Liver (tissue), 9 donors: ENCODE measurements around the gene LTK. TPM values are rescaled to one million over a fixed set of nuclear protein-coding genes. Genes with fewer than 3 reads are reported as not detected.

Experiments used
- DNase-seq: peaks from one replicate; pipeline ENCODE4 v3.0.0-alpha.2; 2017; ENCODE audit warnings: low spot score
- H3K27ac ChIP-seq, 2 donors: one replicate each; pipeline ENCODE4 v1.7.0; 2013; ENCODE audit warnings: inconsistent platforms in 2 of 2, low read length in 2 of 2, control low read depth in 1 of 2, low read depth in 1 of 2, mild to moderate bottlenecking in 1 of 2
- H3K27me3 ChIP-seq, 4 donors: one replicate each; pipeline versions ENCODE4 v1.6.1 to v1.7.0; 2013; ENCODE audit warnings: low read length in 3 of 4, inconsistent platforms in 1 of 4, mild to moderate bottlenecking in 1 of 4, moderate library complexity in 1 of 4; ENCODE audit not compliant: control insufficient read depth in 4 of 4, insufficient read depth in 4 of 4
- H3K36me3 ChIP-seq, 4 donors: one replicate each; pipeline versions ENCODE4 v1.6.1 to v1.7.0; 2013; ENCODE audit warnings: low read length in 3 of 4, mild to moderate bottlenecking in 3 of 4, low read depth in 1 of 4, moderate library complexity in 1 of 4; ENCODE audit not compliant: control insufficient read depth in 4 of 4, insufficient read depth in 3 of 4
- H3K4me1 ChIP-seq, 4 donors: one replicate each; pipeline versions ENCODE4 v1.6.1 to v1.7.0; 2013; ENCODE audit warnings: low read length in 3 of 4, mild to moderate bottlenecking in 3 of 4, moderate library complexity in 1 of 4; ENCODE audit not compliant: control insufficient read depth in 4 of 4, insufficient read depth in 4 of 4
- H3K4me3 ChIP-seq, 3 donors: one replicate each; pipeline versions ENCODE4 v1.6.1 to v1.7.0; 2013; ENCODE audit warnings: low read length in 3 of 3, control low read depth in 1 of 3, low read depth in 1 of 3, mild to moderate bottlenecking in 1 of 3
- H3K9ac ChIP-seq, 2 donors: one replicate each; pipeline ENCODE4 v1.7.0; 2013; ENCODE audit warnings: low read length in 2 of 2, mild to moderate bottlenecking in 2 of 2, moderate library complexity in 2 of 2, control low read depth in 1 of 2, low read depth in 1 of 2
- H3K9me3 ChIP-seq, 4 donors: one replicate each; pipeline versions ENCODE4 v1.6.1 to v1.7.0; 2013; ENCODE audit warnings: low read length in 3 of 4; ENCODE audit not compliant: control insufficient read depth in 4 of 4
- ATF3 ChIP-seq: IDR thresholded peaks from 2 replicates; pipeline ENCODE4 v1.6.1; 2016; ENCODE audit warnings: antibody characterized with exemption
- CTCF ChIP-seq: fragments of 150-350 bp; IDR thresholded peaks from 2 replicates; pipeline ENCODE4 v1.5.1; 2017; ENCODE audit warnings: improper control_type of control experiment, low read depth, low read length; ENCODE audit not compliant: missing input control
- EGR1 ChIP-seq, 2 donors: IDR thresholded peaks; 2 replicates each; pipeline ENCODE4 v1.6.1; 2016 to 2018; ENCODE audit warnings: antibody characterized with exemption in 2 of 2, low read depth in 2 of 2
- FOXA1 ChIP-seq: IDR thresholded peaks from 2 replicates; pipeline ENCODE4 v1.6.1; 2016; ENCODE audit warnings: antibody characterized with exemption
- FOXA2 ChIP-seq: IDR thresholded peaks from 2 replicates; pipeline ENCODE4 v1.6.1; 2016; ENCODE audit warnings: antibody characterized with exemption
- GABPA ChIP-seq, 2 donors: IDR thresholded peaks in 1 of 2; conservative IDR thresholded peaks in 1 of 2; 2 replicates each; pipeline ENCODE4 v1.6.1; 2016; ENCODE audit warnings: antibody characterized with exemption in 2 of 2, mild to moderate bottlenecking in 1 of 2, moderate library complexity in 1 of 2
- HNF4A ChIP-seq, 2 donors: conservative IDR thresholded peaks; 2 replicates each; pipeline ENCODE4 v1.6.1; 2016; ENCODE audit warnings: antibody characterized with exemption in 2 of 2, mild to moderate bottlenecking in 2 of 2
- HNF4G ChIP-seq: IDR thresholded peaks from 2 replicates; pipeline ENCODE4 v1.6.1; 2016; ENCODE audit warnings: antibody characterized with exemption
- JUND ChIP-seq, 2 donors: IDR thresholded peaks; 2 replicates each; pipeline ENCODE4 v1.6.1; 2016; ENCODE audit warnings: antibody characterized with exemption in 2 of 2
- MAX ChIP-seq: IDR thresholded peaks from 2 replicates; pipeline ENCODE4 v1.6.1; 2016; ENCODE audit warnings: antibody characterized with exemption
- NR2F2 ChIP-seq: IDR thresholded peaks from 2 replicates; pipeline ENCODE4 v1.6.1; 2016; ENCODE audit warnings: antibody characterized with exemption
- RAD21 ChIP-seq, 2 donors: IDR thresholded peaks; 2 replicates each; pipeline ENCODE4 v1.6.1; 2016; ENCODE audit warnings: antibody characterized with exemption in 2 of 2, mild to moderate bottlenecking in 2 of 2
- REST ChIP-seq: IDR thresholded peaks from 2 replicates; pipeline ENCODE4 v1.6.1; 2016; ENCODE audit warnings: antibody characterized with exemption, mild to moderate bottlenecking
- RXRA ChIP-seq, 2 donors: IDR thresholded peaks; 2 replicates each; pipeline ENCODE4 v1.6.1; 2017 to 2018; ENCODE audit warnings: antibody characterized with exemption in 2 of 2, mild to moderate bottlenecking in 1 of 2
- SP1 ChIP-seq: IDR thresholded peaks from 2 replicates; pipeline ENCODE4 v1.6.1; 2018; ENCODE audit warnings: antibody characterized with exemption, mild to moderate bottlenecking
- TAF1 ChIP-seq: conservative IDR thresholded peaks from 2 replicates; pipeline ENCODE4 v1.6.1; 2016; ENCODE audit warnings: antibody characterized with exemption, mild to moderate bottlenecking
- YY1 ChIP-seq: IDR thresholded peaks from 2 replicates; pipeline ENCODE4 v1.6.1; 2016; ENCODE audit warnings: antibody characterized with exemption, mild to moderate bottlenecking
- ZBTB33 ChIP-seq: IDR thresholded peaks from 2 replicates; pipeline ENCODE4 v1.6.1; 2016; ENCODE audit warnings: antibody characterized with exemption
- WGBS: extraction: QIAGEN DNeasy Blood & Tissue Kit; methylation state at CpG from one replicate; pipeline ENCODE4 v1.1.7; 2013; 5-methylcytosine and 5-hydroxymethylcytosine counted together
- polyA plus RNA-seq, 2 donors: library from polyadenylated mRNA; stranded (reverse) in 1 of 2; unstranded in 1 of 2; fragments of 200-250 nt in 1 of 2; fragments of >200 nt in 1 of 2; fragmentation: Nextera tagmentation in 1 of 2; extraction: Ambion mirVana in 1 of 2; gene quantifications; one replicate each; pipeline versions ENCODE4 v1.2.1 to v1.2.3, GENCODE V29; 2013 to 2015
- total RNA-seq, 2 donors: library from RNA; depleted of rRNA; stranded (reverse); fragments of >200 nt; gene quantifications; one replicate each; pipeline ENCODE4 v1.2.3, GENCODE V29; 2014
- donor health status: healthy.
- donor health status: healthy.
- donor health status: healthy.
- donor health status: healthy.
- donor health status: healthy.

The LTK gene
- total and polyA plus RNA-seq, 4 donors, result 0.86 to 3.0 (median 2.0) TPM

- WGBS, result 91% methylated on average over 9 of the region's 9 CpGs
- DNase-seq, result no peak
- TF ChIP-seq ZBTB33 (no peak), FOXA2 (no peak), YY1 (no peak), TAF1 (no peak), FOXA1 (no peak), HNF4G (no peak), SP1 (no peak), ATF3 (no peak), CTCF (no peak), REST (no peak), MAX (no peak), NR2F2 (no peak), HNF4A (conservative IDR thresholded peaks at IDR 0.05) (no peak), RXRA (IDR thresholded peaks at IDR 0.05) (no peak), RAD21 (IDR thresholded peaks at IDR 0.05) (no peak), GABPA (IDR thresholded peaks at IDR 0.05 in 1 of 2, conservative IDR thresholded peaks at IDR 0.05 in 1 of 2) (no peak), JUND (IDR thresholded peaks at IDR 0.05) (no peak), EGR1 (IDR thresholded peaks at IDR 0.05; ENCODE audit: low read depth in 2 of 2) (no peak)
- no peaks in the 10 kb centered on the region for H3K27me3 ChIP-seq
- no peaks in the 10 kb centered on the region for H3K4me1 ChIP-seq
- no peak overlapping the region for H3K27ac ChIP-seq
- no peaks in the 10 kb centered on the region for H3K9me3 ChIP-seq
- peaks cover 6 to 40% (median 30%) of the 10 kb centered on the region in 4 donors for H3K36me3 ChIP-seq
- H3K9ac ChIP-seq, result no peak overlapping the region
- H3K4me3 ChIP-seq, result no peak overlapping the region
Observed at GRCh38 chr15:41482110-41482877, 31.3 kb downstream of the LTK start.
